AG10803 (cell line): Measurements from ENCODE around the gene DNPEP.
"Not testable (repeated sequence)": the region's sequence is repeated elsewhere in the genome, so short reads cannot be mapped to it uniquely, and the experiment has no call there.

Experiments
- DNase-seq: peaks from one replicate; pipeline ENCODE4 v3.0.0; 2010; ENCODE audit warnings: low read depth
- H3K4me3 ChIP-seq: 2 replicates; pipeline ENCODE4 v1.5.1; 2011; ENCODE audit warnings: mild to moderate bottlenecking, low read length, control low read depth
- CTCF ChIP-seq: conservative IDR thresholded peaks from 2 replicates; pipeline ENCODE4 v1.5.1; 2011; ENCODE audit warnings: mild to moderate bottlenecking, low read length, control low read depth, inconsistent platforms

Gene DNPEP

DNA sequence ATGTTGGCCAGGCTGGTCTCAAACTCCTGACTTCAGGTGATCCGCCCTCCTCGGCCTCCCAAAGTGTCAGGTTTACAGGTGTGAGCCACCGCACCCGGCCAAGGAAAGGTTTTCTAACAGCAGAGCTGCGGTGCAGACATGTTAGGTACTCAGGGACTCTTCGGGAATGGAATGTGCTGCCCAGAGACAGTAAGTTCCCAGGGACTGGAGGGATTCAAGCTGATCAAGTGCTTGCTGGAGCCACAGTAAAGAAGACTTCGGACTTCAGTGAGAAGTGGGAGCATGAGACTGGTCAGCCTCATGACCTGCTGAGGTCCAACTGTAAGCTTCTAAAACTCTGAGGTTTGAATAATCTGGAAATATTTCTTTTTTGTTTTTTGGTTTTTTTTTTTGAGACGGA lies 22.7 kb upstream of the DNPEP start:
- DNase-seq = no peak
- no peak for TF ChIP-seq CTCF
- H3K4me3 ChIP-seq = no peak overlapping the region

DNA sequence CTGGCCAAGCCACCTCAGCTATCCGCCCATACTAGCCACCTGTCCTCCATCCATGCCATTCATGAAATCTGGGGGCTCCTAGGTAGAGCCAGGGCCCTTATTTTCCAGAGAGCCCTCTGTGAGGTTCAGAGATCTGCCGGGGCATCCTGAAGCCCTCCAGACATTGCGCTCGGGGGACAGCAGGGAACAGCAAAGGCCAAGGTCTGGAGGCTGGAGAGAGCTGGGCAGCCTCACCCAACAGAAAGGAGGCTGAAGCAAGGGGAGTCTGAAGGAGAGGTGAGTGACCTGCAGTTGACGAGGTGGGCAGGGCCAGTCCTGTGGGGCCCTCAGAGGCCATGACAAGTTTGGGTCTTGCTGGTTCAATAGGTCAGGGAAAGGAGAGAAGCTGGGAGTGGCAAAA lies 21.9 kb upstream of the DNPEP start:
- H3K4me3 ChIP-seq = no peak overlapping the region
- TF ChIP-seq CTCF = no peak
- DNase-seq = no peak

GRCh38 chr2:219408631-219409030 lies 20.9 kb upstream of the DNPEP start:
- no peak overlapping the region for H3K4me3 ChIP-seq
- no peak for DNase-seq
- no peak for TF ChIP-seq CTCF

DNA sequence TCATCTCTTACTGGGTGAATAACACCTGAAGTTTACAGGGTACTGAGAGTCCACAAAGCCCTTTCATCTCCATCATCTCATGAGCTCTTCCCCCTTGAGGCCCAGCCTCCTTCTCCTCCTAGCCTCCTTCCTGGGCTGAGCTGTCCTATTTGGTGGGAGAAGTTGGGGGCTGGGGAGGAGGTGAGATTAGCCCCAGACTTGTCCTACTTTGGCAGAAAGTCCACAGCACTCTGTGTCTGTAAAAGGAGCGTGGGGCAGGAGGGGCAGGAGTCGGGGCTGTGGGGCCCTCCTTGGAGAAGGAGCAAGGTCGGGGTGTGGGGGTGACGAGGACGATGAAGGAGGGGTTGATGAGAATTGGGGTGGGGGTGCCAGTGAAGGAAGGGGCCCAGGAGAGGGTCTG lies 20.5 kb upstream of the DNPEP start:
- DNase-seq = no peak
- H3K4me3 ChIP-seq = no peak overlapping the region
- no peak for TF ChIP-seq CTCF

GRCh38 chr2:219407343-219407742 lies 19.6 kb upstream of the DNPEP start:
- H3K4me3 ChIP-seq, DNase-seq: not testable (repeated sequence)

DNA sequence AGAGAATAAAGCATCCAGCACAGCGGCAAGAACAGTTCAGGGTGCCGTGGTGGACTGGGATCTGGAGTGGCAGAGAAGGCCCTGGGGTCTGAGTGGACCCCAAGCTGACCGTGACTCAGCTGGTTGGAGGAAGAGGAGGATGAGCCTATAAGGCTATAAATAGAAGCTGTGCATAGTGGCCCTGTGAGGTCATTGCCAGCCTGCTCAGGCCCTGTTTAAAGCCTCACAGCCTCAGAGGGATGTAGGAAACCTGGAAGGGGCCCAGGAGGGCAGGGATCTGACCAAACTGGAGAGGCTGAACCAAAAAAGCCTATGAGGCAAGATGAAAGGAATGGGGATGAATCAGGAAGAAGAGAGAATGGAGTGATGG lies 19.1 kb upstream of the DNPEP start:
- peak; percentile 96 for DNase-seq
- H3K4me3 ChIP-seq = no peak overlapping the region
- no peak for TF ChIP-seq CTCF

GRCh38 chr2:219405958-219406860 lies 18.5 kb upstream of the DNPEP start:
- TF ChIP-seq CTCF = no peak
- DNase-seq = no peak
- no peak overlapping the region for H3K4me3 ChIP-seq
